HG03060 (cell line): Measurements from ENCODE around the gene GRN.

Experiments used
- ATAC-seq: cut with Tn5 transposase; IDR thresholded peaks from one replicate; pipeline ENCODE4 v1.9.1; 2021; ENCODE audit warnings: low read depth, moderate number of reproducible peaks; ENCODE audit not compliant: unreplicated experiment

The GRN gene

GRCh38 chr17:44398692-44399691, 53.9 kb downstream of the GRN start:
- no peak for ATAC-seq

GRCh38 chr17:44400226-44400847, 55.2 kb downstream of the GRN start:
- no peak for ATAC-seq
